ENCODE measurements around the gene PICK1. TPM values are rescaled to one million over a fixed set of nuclear protein-coding genes. Genes with fewer than 3 reads are reported as not detected.
"Not testable (repeated sequence)": the region's sequence is repeated elsewhere in the genome, so short reads cannot be mapped to it uniquely, and the experiment has no call there.

The PICK1 gene
- total RNA-seq, 1 donor from 2014 or later, result 53.9 TPM

GRCh38 chr22:38114484-38115398 lies 57.5 kb downstream of the PICK1 start:
- peaks cover 3% of the 10 kb centered on the region for H3K27me3 ChIP-seq (ENCODE audit: control insufficient read depth, insufficient read depth, low read length)
- DNase-seq (ENCODE audit: low read depth), result peak; percentile 26
- H3K4me3 ChIP-seq (ENCODE audit: low read depth, low read length), result no peak overlapping the region
- no peaks in the 10 kb centered on the region for H3K36me3 ChIP-seq (ENCODE audit: control insufficient read depth, insufficient read depth, low read length)
- peak; percentile 96 for TF ChIP-seq CTCF (IDR thresholded peaks at IDR 0.05; ENCODE audit: insufficient read depth, low read length, poor library complexity, severe bottlenecking)

GRCh38 chr22:38115423-38116205 lies 58.4 kb downstream of the PICK1 start:
- no peak for TF ChIP-seq CTCF (IDR thresholded peaks at IDR 0.05; ENCODE audit: insufficient read depth, low read length, poor library complexity, severe bottlenecking)
- H3K27me3 ChIP-seq (ENCODE audit: control insufficient read depth, insufficient read depth, low read length), result peaks cover 3% of the 10 kb centered on the region
- H3K4me3 ChIP-seq (ENCODE audit: low read depth, low read length), result no peak overlapping the region
- no peaks in the 10 kb centered on the region for H3K36me3 ChIP-seq (ENCODE audit: control insufficient read depth, insufficient read depth, low read length)
- DNase-seq (ENCODE audit: low read depth), result no peak

GRCh38 chr22:38117556-38117955 lies 60.4 kb downstream of the PICK1 start:
- not testable (repeated sequence) for H3K4me3 ChIP-seq (ENCODE audit: low read depth, low read length); H3K27me3 ChIP-seq (ENCODE audit: control insufficient read depth, insufficient read depth, low read length); DNase-seq (ENCODE audit: low read depth); H3K36me3 ChIP-seq (ENCODE audit: control insufficient read depth, insufficient read depth, low read length)

GRCh38 chr22:38118182-38118581 lies 61.0 kb downstream of the PICK1 start:
- no peaks in the 10 kb centered on the region for H3K36me3 ChIP-seq (ENCODE audit: control insufficient read depth, insufficient read depth, low read length)
- no peak overlapping the region for H3K4me3 ChIP-seq (ENCODE audit: low read depth, low read length)
- peaks cover 3% of the 10 kb centered on the region for H3K27me3 ChIP-seq (ENCODE audit: control insufficient read depth, insufficient read depth, low read length)
- no peak for TF ChIP-seq CTCF (IDR thresholded peaks at IDR 0.05; ENCODE audit: insufficient read depth, low read length, poor library complexity, severe bottlenecking)
- DNase-seq (ENCODE audit: low read depth), result no peak

- H3K4me3 ChIP-seq (ENCODE audit: low read depth, low read length); DNase-seq (ENCODE audit: low read depth); H3K27me3 ChIP-seq (ENCODE audit: control insufficient read depth, insufficient read depth, low read length); H3K36me3 ChIP-seq (ENCODE audit: control insufficient read depth, insufficient read depth, low read length): not testable (repeated sequence)
Measured at GRCh38 chr22:38118747-38119146, 61.5 kb downstream of the PICK1 start.

- H3K36me3 ChIP-seq (ENCODE audit: control insufficient read depth, insufficient read depth, low read length), result no peaks in the 10 kb centered on the region
- no peaks in the 10 kb centered on the region for H3K27me3 ChIP-seq (ENCODE audit: control insufficient read depth, insufficient read depth, low read length)
- H3K4me3 ChIP-seq (ENCODE audit: low read depth, low read length), result no peak overlapping the region
- TF ChIP-seq CTCF (IDR thresholded peaks at IDR 0.05; ENCODE audit: insufficient read depth, low read length, poor library complexity, severe bottlenecking), result no peak
- DNase-seq (ENCODE audit: low read depth), result no peak
Measured at GRCh38 chr22:38120359-38121110, 63.3 kb downstream of the PICK1 start.

All from kidney epithelial cell (primary cell).